DMS153 treated with DMSO at 0.1 percent for 48 hours (cell line): ENCODE results near the gene ATP8B2.
A peak's percentile ranks its signal among the peaks of the same experiment; 100 is the strongest.
"Not testable (repeated sequence)": the region's sequence is repeated elsewhere in the genome, so short reads cannot be mapped to it uniquely, and the experiment has no call there.

Source experiments
- DNase-seq: peaks from one replicate; lab custom pipeline; 2025; ENCODE audit not compliant: unreplicated experiment; lab: John Stamatoyannopoulos, UW

The ATP8B2 gene

GRCh38 chr1:154324669-154325582, at the start of gene ATP8B2:
Gene ATP8B2, plus strand, starts transcription at chr1:154325525. Its CDS starts 2,617 bp downstream, at chr1:154328142.
- peak; percentile 71 for DNase-seq

- no peak for DNase-seq
Measured at GRCh38 chr1:154276797-154277196, 48.5 kb upstream of the ATP8B2 start.

- DNase-seq, result not testable (repeated sequence)
Measured at GRCh38 chr1:154287591-154287990, 37.7 kb upstream of the ATP8B2 start.

- no peak for DNase-seq
Measured at GRCh38 chr1:154288661-154289060, 36.7 kb upstream of the ATP8B2 start.

GRCh38 chr1:154290921-154291320, 34.4 kb upstream of the ATP8B2 start:
- DNase-seq, result no peak

- peak; percentile 17 for DNase-seq
Measured at GRCh38 chr1:154295408-154296235, 29.7 kb upstream of the ATP8B2 start.

GRCh38 chr1:154301582-154301981, 23.7 kb upstream of the ATP8B2 start:
- no peak for DNase-seq

- DNase-seq, result no peak
Measured at GRCh38 chr1:154304664-154305337, 20.5 kb upstream of the ATP8B2 start.

GRCh38 chr1:154306151-154306550, 19.2 kb upstream of the ATP8B2 start:
- no peak for DNase-seq

- not testable (repeated sequence) for DNase-seq
Measured at GRCh38 chr1:154307670-154308270, 17.6 kb upstream of the ATP8B2 start.

GRCh38 chr1:154309136-154309535, 16.2 kb upstream of the ATP8B2 start:
- DNase-seq, result not testable (repeated sequence)

GRCh38 chr1:154312229-154313065, 12.9 kb upstream of the ATP8B2 start:
- DNase-seq, result not testable (repeated sequence)

- no peak for DNase-seq
Measured at GRCh38 chr1:154313066-154313356, 12.3 kb upstream of the ATP8B2 start.

GRCh38 chr1:154314226-154314625, 11.1 kb upstream of the ATP8B2 start:
- DNase-seq, result not testable (repeated sequence)

GRCh38 chr1:154316704-154317103, 8.6 kb upstream of the ATP8B2 start:
- DNase-seq, result no peak

- DNase-seq, result no peak
Measured at GRCh38 chr1:154318386-154318785, 6.9 kb upstream of the ATP8B2 start.

GRCh38 chr1:154320882-154321608, 4.3 kb upstream of the ATP8B2 start, which contains the start of gene AQP10:
Gene AQP10, plus strand, starts transcription at chr1:154321093. Its CDS starts 63 bp downstream, at chr1:154321156.
- no peak for DNase-seq

GRCh38 chr1:154321609-154321934, 3.8 kb upstream of the ATP8B2 start:
- not testable (repeated sequence) for DNase-seq

- no peak for DNase-seq
Measured at GRCh38 chr1:154323493-154323892, 1.8 kb upstream of the ATP8B2 start.
